ENCODE results near the gene CLSTN2. TPM values are rescaled to one million over a fixed set of nuclear protein-coding genes. Genes with fewer than 3 reads are reported as not detected.

The CLSTN2 gene
- total and polyA plus RNA-seq, 4 donors: 0.13 to 20.6 (median 9.1) TPM

- H3K36me3 ChIP-seq (ENCODE audit: control insufficient read depth in 1 of 2, insufficient read depth in 2 of 2, low read length in 1 of 2): no peaks in the 10 kb centered on the region
- 88 to 89% methylated on average over 4 of the region's 4 CpGs for WGBS, 2 donors
These were observed 299.3 kb downstream of the CLSTN2 start for GRCh38 chr3:140234256-140234655.

GRCh38 chr3:140236836-140237501 is 302.0 kb downstream of the CLSTN2 start:
- no peaks in the 10 kb centered on the region for H3K36me3 ChIP-seq (ENCODE audit: control insufficient read depth in 1 of 2, insufficient read depth in 2 of 2, low read length in 1 of 2)
- ATAC-seq (ENCODE audit: low FRiP score): peak; percentile 67
- H3K27ac ChIP-seq (ENCODE audit: low read depth in 1 of 2, low read length in 2 of 2): no peak overlapping the region
- no peaks in the 10 kb centered on the region for H3K4me1 ChIP-seq (ENCODE audit: control insufficient read depth in 1 of 2, insufficient read depth in 2 of 2, low read length in 2 of 2)
- no peak overlapping the region for H3K4me3 ChIP-seq (ENCODE audit: low read length in 2 of 2)
- no peaks in the 10 kb centered on the region for H3K27me3 ChIP-seq (ENCODE audit: control insufficient read depth in 1 of 2, insufficient read depth in 2 of 2, low read length in 1 of 2)
- WGBS, 2 donors: 59 to 67% methylated on average over 5 of the region's 5 CpGs
- H3K9me3 ChIP-seq (ENCODE audit: control insufficient read depth, low read length): peaks cover 2% of the 10 kb centered on the region
- no peak for DNase-seq
- intact Hi-C loops (cut with DNase I): no loop called here

More at GRCh38 chr3:140234256-140234655, 299.3 kb downstream of the CLSTN2 start:
- Histone ChIP-seq H3K27ac (ENCODE audit: low read depth in 1 of 2, low read length in 2 of 2) (no peak overlapping the region), H3K4me1 (ENCODE audit: control insufficient read depth in 1 of 2, insufficient read depth in 2 of 2, low read length in 2 of 2) (no peaks in the 10 kb centered on the region), H3K4me3 (ENCODE audit: low read length in 2 of 2) (no peak overlapping the region), H3K27me3 (ENCODE audit: control insufficient read depth in 1 of 2, insufficient read depth in 2 of 2, low read length in 1 of 2) (no peaks in the 10 kb centered on the region), H3K9me3 (ENCODE audit: control insufficient read depth, low read length) (peaks cover 2% of the 10 kb centered on the region)
- DNase-seq: no peak
- ATAC-seq (ENCODE audit: low FRiP score): no peak
- intact Hi-C loops (cut with DNase I): no loop called here

- H3K4me3 ChIP-seq (ENCODE audit: low read length in 2 of 2): no peak overlapping the region
- intact Hi-C loops (cut with DNase I): no loop called here
- H3K27ac ChIP-seq (ENCODE audit: low read depth in 1 of 2, low read length in 2 of 2): no peak overlapping the region
- no peak for DNase-seq
- peaks cover 2% of the 10 kb centered on the region for H3K9me3 ChIP-seq (ENCODE audit: control insufficient read depth, low read length)
- 40 to 48% methylated on average over 2 of the region's 2 CpGs for WGBS, 2 donors
- no peaks in the 10 kb centered on the region for H3K36me3 ChIP-seq (ENCODE audit: control insufficient read depth in 1 of 2, insufficient read depth in 2 of 2, low read length in 1 of 2)
- ATAC-seq (ENCODE audit: low FRiP score): no peak
- no peaks in the 10 kb centered on the region for H3K27me3 ChIP-seq (ENCODE audit: control insufficient read depth in 1 of 2, insufficient read depth in 2 of 2, low read length in 1 of 2)
- H3K4me1 ChIP-seq (ENCODE audit: control insufficient read depth in 1 of 2, insufficient read depth in 2 of 2, low read length in 2 of 2): no peaks in the 10 kb centered on the region
These were observed 303.8 kb downstream of the CLSTN2 start for GRCh38 chr3:140238646-140239314.

- DNase-seq: no peak
- 50 to 56% methylated on average over 5 of the region's 5 CpGs for WGBS, 2 donors
- Histone ChIP-seq H3K9me3 (ENCODE audit: control insufficient read depth, low read length) (no peaks in the 10 kb centered on the region), H3K4me3 (ENCODE audit: low read length in 2 of 2) (no peak overlapping the region), H3K27me3 (ENCODE audit: control insufficient read depth in 1 of 2, insufficient read depth in 2 of 2, low read length in 1 of 2) (no peaks in the 10 kb centered on the region), H3K27ac (ENCODE audit: low read depth in 1 of 2, low read length in 2 of 2) (no peak overlapping the region), H3K36me3 (ENCODE audit: control insufficient read depth in 1 of 2, insufficient read depth in 2 of 2, low read length in 1 of 2) (no peaks in the 10 kb centered on the region), H3K4me1 (ENCODE audit: control insufficient read depth in 1 of 2, insufficient read depth in 2 of 2, low read length in 2 of 2) (peaks cover 2 to 3% of the 10 kb centered on the region in 2 donors)
- intact Hi-C loops (cut with DNase I): loop anchor here in 1 of 2 donors (10.0 kb wide), 1 partner anchor 182 kb away; no protein-coding TSS in a partner anchor
- ATAC-seq (ENCODE audit: low FRiP score): no peak
These were observed 307.9 kb downstream of the CLSTN2 start for GRCh38 chr3:140242818-140243276.

DNA sequence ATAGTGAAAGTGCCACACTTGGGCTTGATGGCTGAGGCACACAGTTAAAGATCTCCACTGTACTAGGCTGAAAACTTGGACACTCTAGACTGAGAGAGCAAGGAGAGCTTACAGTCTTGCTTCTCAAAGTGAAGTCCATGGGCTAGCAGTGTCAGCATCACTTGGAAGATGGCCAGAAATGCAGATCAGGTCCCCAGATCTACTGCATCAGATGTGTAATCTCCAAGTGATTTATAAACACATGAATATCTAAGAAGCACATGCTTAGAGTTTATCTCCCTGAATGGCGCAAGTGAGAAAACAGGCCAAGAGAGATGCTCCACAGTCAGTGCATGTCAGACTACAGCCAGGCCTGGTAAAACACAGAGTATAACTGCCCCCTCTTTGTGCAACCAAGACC is 308.6 kb downstream of the CLSTN2 start:
- H3K4me3 ChIP-seq (ENCODE audit: low read length in 2 of 2): no peak overlapping the region
- no peaks in the 10 kb centered on the region for H3K9me3 ChIP-seq (ENCODE audit: control insufficient read depth, low read length)
- peak overlapping the region in 1 of 2 donors; percentile 15 for H3K27ac ChIP-seq (ENCODE audit: low read depth in 1 of 2, low read length in 2 of 2)
- intact Hi-C loops (cut with DNase I): loop anchor here in 1 of 2 donors (10.0 kb wide), 1 partner anchor 181 kb away; no protein-coding TSS in a partner anchor
- no peak for DNase-seq
- 97 to 100% methylated on average over 1 of the region's 1 CpG for WGBS, 2 donors
- ATAC-seq (ENCODE audit: low FRiP score): no peak
- peaks cover 2 to 3% of the 10 kb centered on the region in 2 donors for H3K4me1 ChIP-seq (ENCODE audit: control insufficient read depth in 1 of 2, insufficient read depth in 2 of 2, low read length in 2 of 2)
- no peaks in the 10 kb centered on the region for H3K27me3 ChIP-seq (ENCODE audit: control insufficient read depth in 1 of 2, insufficient read depth in 2 of 2, low read length in 1 of 2)
- H3K36me3 ChIP-seq (ENCODE audit: control insufficient read depth in 1 of 2, insufficient read depth in 2 of 2, low read length in 1 of 2): no peaks in the 10 kb centered on the region

DNA sequence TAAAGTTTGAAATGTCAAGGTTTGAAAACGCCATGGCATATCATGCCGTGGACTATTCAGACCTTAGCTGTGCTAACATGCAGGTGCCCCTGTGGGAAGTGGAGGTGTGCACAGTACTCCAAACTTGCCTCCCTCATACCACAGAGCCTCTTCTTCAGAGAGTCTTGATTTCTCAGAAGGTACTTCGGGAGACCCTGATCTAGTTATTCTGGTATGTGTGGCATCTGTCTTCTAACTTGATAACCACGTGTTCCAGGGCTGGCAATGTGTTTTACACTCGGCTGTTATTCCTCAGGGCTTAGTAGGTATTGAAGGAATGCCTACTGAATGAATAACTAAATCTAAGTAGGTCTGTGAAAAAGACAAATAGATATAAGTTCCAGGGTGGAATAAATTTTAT is 309.9 kb downstream of the CLSTN2 start:
- H3K4me3 ChIP-seq (ENCODE audit: low read length in 2 of 2): no peak overlapping the region
- intact Hi-C loops (cut with DNase I): loop anchor here in 1 of 2 donors (10.0 kb wide), 1 partner anchor 180 kb away; no protein-coding TSS in a partner anchor
- WGBS, 2 donors: 33 to 38% methylated on average over 5 of the region's 5 CpGs

DNA sequence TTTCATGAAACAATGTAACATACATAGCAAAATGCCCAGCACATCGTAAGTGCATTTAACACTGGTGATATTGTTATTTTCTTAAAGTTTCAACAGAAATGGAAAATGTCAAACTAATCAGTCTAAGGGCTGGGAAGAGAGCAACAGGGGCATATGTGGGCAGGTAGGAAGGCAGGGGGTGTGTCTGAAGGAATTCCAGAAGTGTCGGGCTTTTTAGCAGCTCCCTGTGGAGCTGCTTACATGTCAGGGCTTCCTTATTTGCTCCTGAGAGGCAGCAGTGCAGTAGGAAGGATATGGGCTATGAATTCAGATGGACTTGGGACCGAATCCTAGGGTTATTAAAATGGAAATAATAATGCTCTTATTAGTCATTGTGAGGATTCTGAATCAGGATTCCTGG is 311.6 kb downstream of the CLSTN2 start:
- Histone ChIP-seq H3K27me3 (ENCODE audit: control insufficient read depth in 1 of 2, insufficient read depth in 2 of 2, low read length in 1 of 2) (no peaks in the 10 kb centered on the region), H3K4me3 (ENCODE audit: low read length in 2 of 2) (no peak overlapping the region), H3K36me3 (ENCODE audit: control insufficient read depth in 1 of 2, insufficient read depth in 2 of 2, low read length in 1 of 2) (no peaks in the 10 kb centered on the region), H3K9me3 (ENCODE audit: control insufficient read depth, low read length) (no peaks in the 10 kb centered on the region), H3K4me1 (ENCODE audit: control insufficient read depth in 1 of 2, insufficient read depth in 2 of 2, low read length in 2 of 2) (peaks cover 2 to 3% of the 10 kb centered on the region in 2 donors), H3K27ac (ENCODE audit: low read depth in 1 of 2, low read length in 2 of 2) (no peak overlapping the region)
- ATAC-seq (ENCODE audit: low FRiP score) (no peak), DNase-seq (no peak)
- intact Hi-C loops (cut with DNase I): loop anchor here in 1 of 2 donors (10.0 kb wide), 1 partner anchor 178 kb away; no protein-coding TSS in a partner anchor
- 60 to 65% methylated on average over 3 of the region's 3 CpGs for whole genome bisulfite sequencing, 2 donors

More for the DNA sequence above, 309.9 kb downstream of the CLSTN2 start:
- DNase-seq: no peak
- H3K4me1 ChIP-seq (ENCODE audit: control insufficient read depth in 1 of 2, insufficient read depth in 2 of 2, low read length in 2 of 2): peaks cover 2 to 3% of the 10 kb centered on the region in 2 donors
- H3K9me3 ChIP-seq (ENCODE audit: control insufficient read depth, low read length): no peaks in the 10 kb centered on the region
- H3K27ac ChIP-seq (ENCODE audit: low read depth in 1 of 2, low read length in 2 of 2): no peak overlapping the region
- no peak for ATAC-seq (ENCODE audit: low FRiP score)
- no peaks in the 10 kb centered on the region for H3K36me3 ChIP-seq (ENCODE audit: control insufficient read depth in 1 of 2, insufficient read depth in 2 of 2, low read length in 1 of 2)
- H3K27me3 ChIP-seq (ENCODE audit: control insufficient read depth in 1 of 2, insufficient read depth in 2 of 2, low read length in 1 of 2): no peaks in the 10 kb centered on the region

DNA sequence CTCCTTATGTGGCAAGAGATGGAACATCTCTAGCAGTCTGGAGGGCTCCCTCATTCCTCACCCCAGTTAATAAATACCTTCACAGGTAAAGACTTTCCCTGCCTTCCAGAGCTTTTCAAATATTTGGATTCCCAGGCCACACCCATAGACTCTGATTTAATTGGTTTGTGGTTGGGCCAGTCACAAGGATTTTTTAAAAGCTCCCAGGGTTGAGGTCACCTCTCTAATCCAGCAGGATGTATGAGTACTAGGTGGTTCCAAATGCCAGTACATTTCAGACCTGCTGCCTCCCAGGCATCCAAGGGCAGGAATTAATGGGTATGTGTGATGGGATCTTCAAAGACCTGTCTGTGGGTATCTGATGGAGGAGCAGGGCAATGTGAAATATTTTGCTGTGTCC is 312.8 kb downstream of the CLSTN2 start:
- Histone ChIP-seq H3K36me3 (ENCODE audit: control insufficient read depth in 1 of 2, insufficient read depth in 2 of 2, low read length in 1 of 2) (no peaks in the 10 kb centered on the region), H3K27me3 (ENCODE audit: control insufficient read depth in 1 of 2, insufficient read depth in 2 of 2, low read length in 1 of 2) (no peaks in the 10 kb centered on the region), H3K27ac (ENCODE audit: low read depth in 1 of 2, low read length in 2 of 2) (no peak overlapping the region), H3K9me3 (ENCODE audit: control insufficient read depth, low read length) (no peaks in the 10 kb centered on the region), H3K4me3 (ENCODE audit: low read length in 2 of 2) (no peak overlapping the region), H3K4me1 (ENCODE audit: control insufficient read depth in 1 of 2, insufficient read depth in 2 of 2, low read length in 2 of 2) (peaks cover 2 to 3% of the 10 kb centered on the region in 2 donors)
- DNase-seq (no peak), ATAC-seq (ENCODE audit: low FRiP score) (no peak)
- intact Hi-C loops (cut with DNase I): loop anchor here in 1 of 2 donors (10.0 kb wide), 1 partner anchor 177 kb away; no protein-coding TSS in a partner anchor
